ENCODE results near the gene ZNF804A.

The ZNF804A gene

DNA sequence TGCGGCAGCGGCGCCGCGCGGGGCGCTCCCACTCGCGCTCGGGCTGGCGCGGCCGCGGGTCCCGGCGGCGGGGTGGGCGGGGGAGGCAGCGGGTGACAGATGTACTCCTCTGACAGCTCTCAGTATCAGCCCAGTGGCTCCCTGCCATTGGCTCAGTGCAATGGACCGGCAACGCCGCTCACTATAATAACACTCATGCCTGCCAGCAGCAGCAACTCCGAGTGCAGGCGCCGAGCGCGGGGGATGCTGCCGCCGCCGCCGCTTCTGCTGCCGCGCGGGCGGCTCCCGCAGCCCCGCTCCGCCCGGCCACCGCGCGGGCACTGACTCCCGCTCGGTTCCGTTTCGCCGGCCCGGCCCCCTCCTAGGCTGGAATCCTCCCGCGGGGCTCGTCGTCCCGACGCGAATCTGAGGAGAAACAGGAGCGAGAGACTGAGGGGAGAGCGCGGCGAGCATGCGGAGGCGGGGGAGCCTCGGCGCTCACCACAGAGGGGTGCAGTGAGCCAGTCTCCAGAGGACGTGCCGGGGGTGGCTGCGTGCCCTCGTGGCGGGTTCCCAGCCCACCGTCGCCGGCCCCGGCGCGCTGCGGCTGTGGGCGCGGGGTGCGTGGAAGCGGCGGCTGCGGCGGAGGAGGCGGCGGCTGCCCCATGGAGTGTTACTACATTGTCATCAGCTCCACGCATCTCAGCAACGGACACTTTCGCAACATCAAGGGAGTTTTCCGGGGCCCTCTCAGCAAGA is at the start of gene ZNF804A:
Gene ZNF804A, plus strand, starts transcription at position 214 of the 738 bp plus-strand sequence. Its CDS starts 431 bp downstream, at position 645.
- H3K27ac ChIP-seq: no peak within 1 kb of the TSS
- no peaks in the 10 kb centered on the region for H3K36me3 ChIP-seq
- DNase-seq: peak; percentile 56 to 67
- H3K9me3 ChIP-seq: no peaks in the 10 kb centered on the region
- TF ChIP-seq, protein P1, sequence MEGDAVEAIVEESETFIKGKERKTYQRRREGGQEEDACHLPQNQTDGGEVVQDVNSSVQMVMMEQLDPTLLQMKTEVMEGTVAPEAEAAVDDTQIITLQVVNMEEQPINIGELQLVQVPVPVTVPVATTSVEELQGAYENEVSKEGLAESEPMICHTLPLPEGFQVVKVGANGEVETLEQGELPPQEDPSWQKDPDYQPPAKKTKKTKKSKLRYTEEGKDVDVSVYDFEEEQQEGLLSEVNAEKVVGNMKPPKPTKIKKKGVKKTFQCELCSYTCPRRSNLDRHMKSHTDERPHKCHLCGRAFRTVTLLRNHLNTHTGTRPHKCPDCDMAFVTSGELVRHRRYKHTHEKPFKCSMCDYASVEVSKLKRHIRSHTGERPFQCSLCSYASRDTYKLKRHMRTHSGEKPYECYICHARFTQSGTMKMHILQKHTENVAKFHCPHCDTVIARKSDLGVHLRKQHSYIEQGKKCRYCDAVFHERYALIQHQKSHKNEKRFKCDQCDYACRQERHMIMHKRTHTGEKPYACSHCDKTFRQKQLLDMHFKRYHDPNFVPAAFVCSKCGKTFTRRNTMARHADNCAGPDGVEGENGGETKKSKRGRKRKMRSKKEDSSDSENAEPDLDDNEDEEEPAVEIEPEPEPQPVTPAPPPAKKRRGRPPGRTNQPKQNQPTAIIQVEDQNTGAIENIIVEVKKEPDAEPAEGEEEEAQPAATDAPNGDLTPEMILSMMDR (IDR thresholded peaks at IDR 0.05): no peak
- peak within 1 kb of the TSS; percentile 55 to 61 for H3K4me3 ChIP-seq
- H3K27me3 ChIP-seq: peaks cover 0 to 12% of the 10 kb centered on the region in 2 donors
- intact Hi-C loops (cut with DNase I; ENCODE audit: low total_unique reads): no loop called here
- H3K4me1 ChIP-seq: peaks cover 0 to 21% (median 12%) of the 10 kb centered on the region in 4 donors

DNA sequence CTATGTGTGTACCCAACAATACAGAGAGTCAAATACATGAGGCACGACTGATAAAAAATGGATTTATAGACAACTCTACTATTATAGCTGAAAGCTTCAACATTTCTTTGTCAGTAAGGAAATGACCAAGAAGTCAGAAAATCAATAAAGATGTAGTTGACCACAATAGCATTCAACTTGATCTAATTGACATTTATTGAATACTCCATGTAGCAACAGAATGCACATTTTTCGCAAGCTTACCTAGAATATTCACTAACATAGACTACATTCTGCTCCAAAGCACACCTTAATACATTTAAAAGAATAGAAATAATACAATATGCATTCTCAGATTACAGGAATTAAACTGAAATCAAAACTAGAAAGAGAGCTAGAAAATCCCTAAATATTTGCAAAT is 49.2 kb upstream of the ZNF804A start:
- Histone ChIP-seq H3K4me1 (no peaks in the 10 kb centered on the region), H3K27ac (no peak overlapping the region), H3K27me3 (no peaks in the 10 kb centered on the region), H3K4me3 (no peak overlapping the region), H3K36me3 (no peaks in the 10 kb centered on the region), H3K9me3 (peaks cover 0 to 5% (median 0%) of the 10 kb centered on the region in 3 donors)
- DNase-seq: no peak
- TF ChIP-seq, protein P1 (IDR thresholded peaks at IDR 0.05): no peak
- intact Hi-C loops (cut with DNase I; ENCODE audit: low total_unique reads): no loop called here

DNA sequence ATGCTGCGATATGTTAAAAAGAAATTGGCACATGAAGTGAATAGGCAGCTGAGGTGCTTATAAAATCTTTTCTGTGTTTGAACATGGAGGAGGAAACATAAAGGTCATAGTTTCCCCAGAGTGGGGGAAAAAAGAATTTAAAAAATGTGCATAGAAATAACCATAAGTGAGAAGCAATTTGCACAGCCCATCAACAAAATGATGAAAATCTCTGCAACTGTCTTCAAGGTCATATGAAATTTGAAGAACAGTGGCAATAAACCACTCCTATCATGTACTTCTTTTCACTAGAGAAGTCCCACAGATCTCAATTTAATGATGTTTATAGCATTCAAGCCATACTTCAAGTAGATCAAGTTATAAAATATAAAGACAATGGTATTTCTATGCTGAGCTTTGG is 46.7 kb upstream of the ZNF804A start:
- Histone ChIP-seq H3K4me3 (no peak overlapping the region), H3K9me3 (peaks cover 0 to 5% (median 0%) of the 10 kb centered on the region in 3 donors), H3K4me1 (no peaks in the 10 kb centered on the region), H3K27ac (no peak overlapping the region), H3K36me3 (no peaks in the 10 kb centered on the region), H3K27me3 (no peaks in the 10 kb centered on the region)
- DNase-seq: no peak
- intact Hi-C loops (cut with DNase I; ENCODE audit: low total_unique reads): no loop called here
- TF ChIP-seq, protein P1 (IDR thresholded peaks at IDR 0.05): no peak

DNA sequence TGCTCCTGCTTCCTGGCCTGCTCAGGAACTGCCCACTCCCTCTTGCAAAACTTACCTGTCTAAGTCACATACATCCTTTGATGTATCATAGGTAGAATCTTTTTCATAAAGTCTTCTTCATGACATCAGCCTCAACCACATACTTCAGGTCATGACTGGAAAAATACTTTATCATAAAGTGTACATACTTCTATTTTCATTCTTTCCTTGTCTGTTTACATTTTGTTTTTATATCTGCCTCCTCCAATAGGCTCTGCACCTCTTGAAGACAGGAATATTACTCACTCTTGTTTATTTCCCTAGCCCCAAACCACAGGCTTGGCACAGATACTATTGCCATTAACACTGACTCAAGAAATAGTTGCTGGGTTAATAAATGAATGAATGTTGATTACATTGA is 43.6 kb upstream of the ZNF804A start:
- no peak for DNase-seq
- no peaks in the 10 kb centered on the region for H3K27me3 ChIP-seq
- intact Hi-C loops (cut with DNase I; ENCODE audit: low total_unique reads): no loop called here
- H3K9me3 ChIP-seq: no peaks in the 10 kb centered on the region
- H3K27ac ChIP-seq: no peak overlapping the region
- H3K4me1 ChIP-seq: no peaks in the 10 kb centered on the region
- H3K36me3 ChIP-seq: no peaks in the 10 kb centered on the region
- TF ChIP-seq, protein P1 (IDR thresholded peaks at IDR 0.05): no peak
- H3K4me3 ChIP-seq: no peak overlapping the region

DNA sequence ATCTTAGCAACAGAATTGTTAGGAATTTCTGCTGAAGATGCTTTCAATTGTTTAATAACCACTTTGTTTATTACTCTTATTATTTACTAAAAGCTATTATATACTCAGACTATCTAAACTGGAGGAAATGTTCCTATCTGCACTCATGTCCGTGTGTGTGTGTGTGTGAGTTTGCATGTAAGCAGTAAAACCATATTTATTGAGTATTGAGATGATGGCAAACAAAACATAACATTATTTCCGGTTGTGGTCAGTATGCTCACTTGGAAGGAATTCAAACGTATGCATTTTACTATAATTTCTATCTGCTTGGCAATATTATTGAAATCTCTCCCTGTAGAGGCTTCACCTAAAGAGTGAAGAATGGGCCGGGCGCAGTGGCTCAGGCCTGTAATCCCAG is 43.0 kb upstream of the ZNF804A start:
- Histone ChIP-seq H3K9me3 (no peaks in the 10 kb centered on the region), H3K4me1 (no peaks in the 10 kb centered on the region), H3K27me3 (no peaks in the 10 kb centered on the region), H3K27ac (no peak overlapping the region), H3K36me3 (no peaks in the 10 kb centered on the region), H3K4me3 (no peak overlapping the region)
- no peak for DNase-seq
- TF ChIP-seq, protein P1 (IDR thresholded peaks at IDR 0.05): no peak
- intact Hi-C loops (cut with DNase I; ENCODE audit: low total_unique reads): no loop called here

Measured in tibial artery (tissue), 4 donors.